IMR-90 (cell line): ENCODE results near the gene GPATCH2L. TPM values are rescaled to one million over a fixed set of nuclear protein-coding genes. Genes with fewer than 3 reads are reported as not detected.

Experiments used
- ATAC-seq: fragments of 200-7000 bp; cut with Tn5 transposase; 2 replicates; pipeline ENCODE4 v1.9.1; 2020; ENCODE audit warnings: low read depth, mild to moderate bottlenecking, moderate library complexity
- BruUV-seq: library from RNA; stranded (reverse); fragments of 400-500 nt; replicated peaks from 2 replicates; lab custom pipeline; 2021; lab: Mats Ljungman, UMichigan
- CTCF ChIA-PET: fragments of 300-600 bp; formaldehyde crosslinking; extraction: SDS; loops from one replicate; lab custom pipeline; 2021; ENCODE audit warnings: antibody characterized with exemption; lab: Yijun Ruan, JAX
- POLR2A ChIA-PET: fragments of 300-600 bp; sonication (Branson Sonifier 250); formaldehyde crosslinking; loops from one replicate; lab custom pipeline; 2022; ENCODE audit warnings: antibody characterized with exemption; ENCODE audit not compliant: unreplicated experiment; lab: Charles Lee
- DNase-seq: peaks from one replicate; pipeline ENCODE4 v3.0.0; 2013
- H2AFZ ChIP-seq: replicated peaks from 2 replicates; pipeline ENCODE3; 2013; ENCODE audit warnings: low read length, mild to moderate bottlenecking; ENCODE audit not compliant: poor library complexity
- H2AK5ac ChIP-seq: 2 replicates; pipeline ENCODE4 v1.6.1; 2013; ENCODE audit warnings: low read depth, low read length, inconsistent platforms
- H2AK9ac ChIP-seq: replicated peaks from 2 replicates; pipeline ENCODE3; 2013; ENCODE audit warnings: mild to moderate bottlenecking, low read depth, low read length, moderate library complexity; ENCODE audit not compliant: poor library complexity
- H2BK120ac ChIP-seq: 2 replicates; pipeline ENCODE4 v1.6.1; 2013; ENCODE audit warnings: low read depth, low read length, inconsistent platforms
- H2BK15ac ChIP-seq: 3 replicates; pipeline ENCODE4 v1.6.1; 2013; ENCODE audit warnings: low read depth, low read length, inconsistent platforms
- H2BK20ac ChIP-seq: 2 replicates; pipeline ENCODE4 v1.6.1; 2013; ENCODE audit warnings: low read depth, mild to moderate bottlenecking, inconsistent platforms, low read length, moderate library complexity
- H2BK5ac ChIP-seq: 2 replicates; pipeline ENCODE4 v1.6.1; 2013; ENCODE audit warnings: mild to moderate bottlenecking, low read depth, low read length, inconsistent platforms; ENCODE audit not compliant: poor library complexity, severe bottlenecking
- H3K14ac ChIP-seq: replicated peaks from 2 replicates; pipeline ENCODE4 v1.6.1; 2013; ENCODE audit warnings: low read depth, low read length, inconsistent platforms
- H3K18ac ChIP-seq: 2 replicates; pipeline ENCODE4 v1.6.1; 2013; ENCODE audit warnings: low read depth, low read length, control low read depth
- H3K23ac ChIP-seq: 2 replicates; pipeline ENCODE4 v1.6.1; 2013; ENCODE audit warnings: low read depth, low read length, inconsistent platforms
- H3K27ac ChIP-seq: 2 replicates; pipeline ENCODE4 v1.5.1; 2013; ENCODE audit warnings: mild to moderate bottlenecking, control low read depth, low read length; ENCODE audit not compliant: insufficient read depth
- H3K27me3 ChIP-seq: 2 replicates; pipeline ENCODE4 v1.6.1; 2013; ENCODE audit warnings: low read length; ENCODE audit not compliant: control insufficient read depth, insufficient read depth
- H3K36me3 ChIP-seq: 2 replicates; pipeline ENCODE4 v1.6.1; 2013; ENCODE audit warnings: low read length, mixed read lengths; ENCODE audit not compliant: control insufficient read depth, insufficient read depth
- H3K4ac ChIP-seq: 2 replicates; pipeline ENCODE4 v1.6.1; 2013; ENCODE audit warnings: low read depth, low read length, inconsistent platforms
- H3K4me1 ChIP-seq: 2 replicates; pipeline ENCODE4 v1.6.1; 2013; ENCODE audit warnings: low read length, mixed read lengths; ENCODE audit not compliant: control insufficient read depth, insufficient read depth
- H3K4me2 ChIP-seq: 2 replicates; pipeline ENCODE4 v1.6.1; 2013; ENCODE audit warnings: low read depth, mild to moderate bottlenecking, control low read depth, low read length, moderate library complexity
- H3K4me3 ChIP-seq: 2 replicates; pipeline ENCODE4 v1.5.1; 2013; ENCODE audit warnings: low read depth, mild to moderate bottlenecking, control low read depth, low read length, moderate library complexity; ENCODE audit not compliant: insufficient read depth
- H3K56ac ChIP-seq: 2 replicates; pipeline ENCODE4 v1.6.1; 2013; ENCODE audit warnings: low read length, inconsistent platforms; ENCODE audit not compliant: insufficient read depth; ENCODE audit errors: extremely low read depth
- H3K79me1 ChIP-seq, 2 experiments: 2 replicates each; pipeline ENCODE4 v1.6.1; 2013; ENCODE audit warnings: low read length in 2 of 2, inconsistent platforms in 1 of 2, low read depth in 1 of 2
- H3K9ac ChIP-seq: 2 replicates; pipeline ENCODE4 v1.6.1; 2013; ENCODE audit warnings: low read depth, low read length, control low read depth
- H3K9me1 ChIP-seq: 2 replicates; pipeline ENCODE4 v1.6.1; 2013; ENCODE audit warnings: low read length, inconsistent platforms; ENCODE audit not compliant: insufficient read depth
- H3K9me3 ChIP-seq: 2 replicates; pipeline ENCODE4 v1.6.1; 2013; ENCODE audit warnings: low read length; ENCODE audit not compliant: control insufficient read depth, insufficient read depth
- H4K20me1 ChIP-seq: 2 replicates; pipeline ENCODE4 v1.6.1; 2013; ENCODE audit warnings: low read length, inconsistent platforms; ENCODE audit not compliant: insufficient read depth
- H4K5ac ChIP-seq: 2 replicates; pipeline ENCODE4 v1.6.1; 2013; ENCODE audit warnings: mild to moderate bottlenecking, low read depth, low read length, control low read depth
- H4K8ac ChIP-seq, 2 experiments: 2 replicates each; pipeline ENCODE4 v1.6.1; 2013; ENCODE audit warnings: low read depth in 2 of 2, low read length in 2 of 2, control low read depth in 1 of 2, inconsistent platforms in 1 of 2
- H4K91ac ChIP-seq: 2 replicates; pipeline ENCODE4 v1.6.1; 2013; ENCODE audit warnings: low read depth, low read length, inconsistent platforms; ENCODE audit not compliant: insufficient read depth
- CHD1 ChIP-seq: IDR thresholded peaks from 2 replicates; pipeline ENCODE4 v1.6.1; 2012; ENCODE audit warnings: low read depth, low read length, improper control_type of control experiment
- POLR2A ChIP-seq: IDR thresholded peaks from 2 replicates; pipeline ENCODE4 v1.6.1; 2012; ENCODE audit warnings: mild to moderate bottlenecking, low read depth, low read length
- WGBS, 2 experiments: methylation state at CpG; one replicate each; pipeline versions ENCODE4 v1.1.5 to v1.1.7; 2013; ENCODE audit warnings: missing lambda C conversion rate in 2 of 2; ENCODE audit not compliant: insufficient read length in 1 of 2; ENCODE audit errors: extremely low coverage in 2 of 2; 5-methylcytosine and 5-hydroxymethylcytosine counted together
- dilution Hi-C: fragments of 300-500 bp; cut with HindIII; formaldehyde crosslinking; loops from one replicate; pipeline ENCODE4 v1.14.3; 2018; ENCODE audit warnings: low sequenced_read_pairs; ENCODE audit not compliant: unreplicated experiment
- in situ Hi-C: fragments of 300-500 bp; cut with MboI; formaldehyde crosslinking; loops from 3 replicates; pipeline ENCODE4 v1.14.3; 2019; ENCODE audit warnings: low sequenced_read_pairs, inconsistent platforms, mixed read lengths
- intact Hi-C: fragments of 100-400 bp; cut with micrococcal nuclease; formaldehyde crosslinking; loops from 2 replicates; pipeline ENCODE4 v1.10.0; 2022
- polyA plus RNA-seq, 3 experiments: library from polyadenylated mRNA; depleted of rRNA; stranded (reverse); fragments of >200 nt; gene quantifications; 2 replicates each; pipeline ENCODE4 v1.2.3, GENCODE V29; 2012; ENCODE audit warnings: low replicate concordance in 1 of 3
- total RNA-seq: library from RNA; depleted of rRNA; stranded (reverse); fragments of >200 nt; gene quantifications from 2 replicates; pipeline ENCODE4 v1.2.3, GENCODE V29; 2012

Gene GPATCH2L
- total and polyA plus RNA-seq, 2 of the 4 experiments (the other 2 are of a cell fraction) = 15.6 to 51.4 TPM

DNA sequence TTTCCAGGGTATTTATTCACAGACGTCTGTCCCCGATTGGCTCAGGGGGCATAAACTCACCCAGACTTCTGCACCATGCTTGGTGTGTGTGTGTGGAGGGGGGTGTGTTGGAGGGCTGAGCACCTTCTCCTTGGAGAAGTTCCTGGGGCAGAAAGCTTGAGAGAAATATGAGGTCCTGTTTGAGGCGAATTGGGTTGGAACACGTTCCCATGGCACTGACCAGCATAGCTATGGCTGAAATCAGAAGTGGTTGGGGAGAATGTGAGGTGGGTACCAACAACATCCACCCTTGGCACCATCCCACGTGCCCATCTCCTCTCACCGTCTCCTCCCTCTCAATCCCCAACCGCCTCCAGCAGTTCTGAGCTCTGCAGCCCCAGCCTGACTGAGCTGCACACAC, 16.0 kb upstream of the GPATCH2L start:
- Histone ChIP-seq H3K4me2 (no peak overlapping the region), H3K79me1 (no peaks in the 10 kb centered on the region), H2AK9ac (no peak overlapping the region), H3K23ac (no peak overlapping the region), H4K20me1 (no peaks in the 10 kb centered on the region), H3K9me3 (no peaks in the 10 kb centered on the region; the same call in 1 of the 2 replicates), H2BK15ac (no peak overlapping the region), H2BK120ac (no peak overlapping the region), H3K14ac (no peak overlapping the region), H4K8ac (no peak overlapping the region), H3K27ac (no peak overlapping the region), H3K4me1 (no peaks in the 10 kb centered on the region), H2AK5ac (no peak overlapping the region), H2AFZ (no peak overlapping the region), H2BK20ac (no peak overlapping the region), H4K91ac (no peak overlapping the region), H3K4ac (no peak overlapping the region), H3K36me3 (no peaks in the 10 kb centered on the region), H3K4me3 (no peak overlapping the region), H3K9me1 (no peaks in the 10 kb centered on the region), H3K9ac (no peak overlapping the region), H2BK5ac (no peak overlapping the region), H3K18ac (no peak overlapping the region), H4K5ac (no peak overlapping the region), H3K56ac (no peak overlapping the region), H3K27me3 (peaks cover 48% of the 10 kb centered on the region)
- TF ChIP-seq CHD1 = no peak
- no peak for TF ChIP-seq POLR2A
- dilution Hi-C loops (no loop called here), in situ Hi-C loops (no loop called here), intact Hi-C loops (no loop called here)
- ATAC-seq (no peak), DNase-seq (no peak)
- no TSS peak for BruUV-seq
- ChIA-PET CTCF (no interaction called here), POLR2A (interaction anchor here (0.5 kb wide), 1 partner anchor 318 kb away, joined by 3 read pairs; no protein-coding TSS in a partner anchor)
- WGBS, 2 experiments = no CpG with 5 or more reads among the region's 7 CpGs
